ENCODE data around the gene GRIA4. TPM values are rescaled to one million over a fixed set of nuclear protein-coding genes. Genes with fewer than 3 reads are reported as not detected.

The GRIA4 gene
- total and polyA plus RNA-seq, 2 of the 13 experiments (the other 11 are each of a cell fraction or from before 2014, with no cell fraction given) = not detected

DNA sequence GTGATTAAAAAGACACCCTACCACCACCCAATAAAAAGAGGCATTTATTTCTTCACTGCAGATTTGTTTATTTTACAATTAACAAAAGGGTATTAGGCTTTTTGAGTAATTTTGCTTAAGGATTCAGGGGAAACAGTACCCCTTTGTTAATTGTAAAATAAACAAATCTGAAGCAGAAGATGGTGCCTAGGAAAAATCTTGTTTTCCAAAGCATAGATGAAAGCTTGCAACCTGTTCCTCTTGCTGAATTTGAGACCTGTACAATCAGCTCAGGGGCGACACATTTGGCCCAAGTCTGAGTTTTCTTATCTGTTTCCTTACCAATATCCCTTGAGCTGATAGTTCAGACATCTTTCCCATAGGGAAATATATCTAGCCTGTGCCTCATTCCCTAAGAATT, 171.9 kb downstream of the GRIA4 start (continued):
- TF ChIP-seq, protein P1, sequence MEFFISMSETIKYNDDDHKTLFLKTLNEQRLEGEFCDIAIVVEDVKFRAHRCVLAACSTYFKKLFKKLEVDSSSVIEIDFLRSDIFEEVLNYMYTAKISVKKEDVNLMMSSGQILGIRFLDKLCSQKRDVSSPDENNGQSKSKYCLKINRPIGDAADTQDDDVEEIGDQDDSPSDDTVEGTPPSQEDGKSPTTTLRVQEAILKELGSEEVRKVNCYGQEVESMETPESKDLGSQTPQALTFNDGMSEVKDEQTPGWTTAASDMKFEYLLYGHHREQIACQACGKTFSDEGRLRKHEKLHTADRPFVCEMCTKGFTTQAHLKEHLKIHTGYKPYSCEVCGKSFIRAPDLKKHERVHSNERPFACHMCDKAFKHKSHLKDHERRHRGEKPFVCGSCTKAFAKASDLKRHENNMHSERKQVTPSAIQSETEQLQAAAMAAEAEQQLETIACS (CRISPR knock-in tag; IDR thresholded peaks at IDR 0.05) = no peak
- no peak for TF ChIP-seq ZNF30 (CRISPR knock-in tag; IDR thresholded peaks at IDR 0.05)
- TF ChIP-seq NFKBIZ (CRISPR knock-in tag; IDR thresholded peaks at IDR 0.05) = no peak
- TF ChIP-seq ZFP41 (CRISPR knock-in tag; IDR thresholded peaks at IDR 0.05; ENCODE audit: borderline replicate concordance) = no peak
- no peak for TF ChIP-seq KMT2A (CRISPR knock-in tag; IDR thresholded peaks at IDR 0.05)
- no peak for TF ChIP-seq ZFP1 (CRISPR knock-in tag; IDR thresholded peaks at IDR 0.05)
- no peak for TF ChIP-seq NFIB (CRISPR knock-in tag; IDR thresholded peaks at IDR 0.05; ENCODE audit: borderline replicate concordance)

DNA sequence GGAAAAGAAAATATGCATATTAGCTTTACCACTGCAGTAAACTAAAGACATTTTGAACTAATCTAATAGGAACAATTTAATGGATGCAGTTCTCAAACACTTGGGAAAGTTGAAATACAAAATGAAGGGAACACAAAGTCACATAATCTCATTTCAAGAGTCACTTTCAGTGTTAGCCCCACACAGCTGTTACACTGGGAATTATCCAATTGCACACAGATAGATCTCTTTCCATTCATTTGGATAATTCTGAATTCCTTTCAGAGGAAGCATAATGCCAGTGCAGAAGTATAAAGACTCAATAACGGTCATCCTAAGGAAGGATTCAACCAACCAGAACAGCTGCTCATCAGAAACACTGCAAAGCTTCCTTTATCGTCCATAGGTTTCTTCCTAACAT, 173.3 kb downstream of the GRIA4 start:
- no peak overlapping the region for H2AFZ ChIP-seq (ENCODE audit: low read length)
- no peak overlapping the region for H3K4me2 ChIP-seq (ENCODE audit: low read depth, low read length)
- H3K36me3 ChIP-seq (replicated peaks in 1 of 2; ENCODE audit: control insufficient read depth in 1 of 2, insufficient read depth in 2 of 2, low read length in 2 of 2) = no peaks in the 10 kb centered on the region
- no TSS peak for BruUV-seq (replicated peaks)
- no peak overlapping the region for H3K27ac ChIP-seq (ENCODE audit: extremely low read length, insufficient read depth, low read length)
- intact Hi-C loops (cut with micrococcal nuclease; ENCODE audit: unreplicated experiment) (no loop called here), in situ Hi-C loops (cut with HindIII; ENCODE audit: extremely low pct_ligation_motif_present, low pct_unique_long_range_greater_than_20kb) (no loop called here)
- no peak for DNase-seq (ENCODE audit: low spot score)
- no peak overlapping the region for H3K4me3 ChIP-seq (replicated peaks in 1 of 3; ENCODE audit: insufficient read depth in 1 of 3, low read depth in 2 of 3, low read length in 3 of 3)
- H3K9ac ChIP-seq (ENCODE audit: insufficient read depth, low read depth, low read length) = no peak overlapping the region
- 3% methylated on average over 2 of the region's 2 CpGs for WGBS (ENCODE audit: low lambda C conversion rate)
- FAIRE-seq = no peak
- H3K4me1 ChIP-seq (ENCODE audit: insufficient read depth, low read length) = no peaks in the 10 kb centered on the region
- no peaks in the 10 kb centered on the region for H3K27me3 ChIP-seq (ENCODE audit: control insufficient read depth in 1 of 2, insufficient read depth in 2 of 2, low read length in 2 of 2)
- H4K20me1 ChIP-seq (ENCODE audit: insufficient read depth, low read length) = no peaks in the 10 kb centered on the region
- no peaks in the 10 kb centered on the region for H3K9me3 ChIP-seq (ENCODE audit: low read length)
- POLR2A ChIA-PET = no interaction called here
- no peaks in the 10 kb centered on the region for H3K79me2 ChIP-seq (ENCODE audit: insufficient read depth, low read length)
- CTCF ChIA-PET (ENCODE audit: low intra/inter-chr PET ratio, low total read pairs) = no interaction called here
- ATAC-seq = no peak
- TF ChIP-seq THYN1 (CRISPR knock-in tag; IDR thresholded peaks at IDR 0.05; ENCODE audit: borderline replicate concordance, low read depth) = no peak
- TF ChIP-seq, protein P2, sequence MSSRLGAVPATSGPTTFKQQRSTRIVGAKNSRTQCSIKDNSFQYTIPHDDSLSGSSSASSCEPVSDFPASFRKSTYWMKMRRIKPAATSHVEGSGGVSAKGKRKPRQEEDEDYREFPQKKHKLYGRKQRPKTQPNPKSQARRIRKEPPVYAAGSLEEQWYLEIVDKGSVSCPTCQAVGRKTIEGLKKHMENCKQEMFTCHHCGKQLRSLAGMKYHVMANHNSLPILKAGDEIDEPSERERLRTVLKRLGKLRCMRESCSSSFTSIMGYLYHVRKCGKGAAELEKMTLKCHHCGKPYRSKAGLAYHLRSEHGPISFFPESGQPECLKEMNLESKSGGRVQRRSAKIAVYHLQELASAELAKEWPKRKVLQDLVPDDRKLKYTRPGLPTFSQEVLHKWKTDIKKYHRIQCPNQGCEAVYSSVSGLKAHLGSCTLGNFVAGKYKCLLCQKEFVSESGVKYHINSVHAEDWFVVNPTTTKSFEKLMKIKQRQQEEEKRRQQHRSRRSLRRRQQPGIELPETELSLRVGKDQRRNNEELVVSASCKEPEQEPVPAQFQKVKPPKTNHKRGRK (CRISPR knock-in tag; IDR thresholded peaks at IDR 0.05) = no peak
- no peak for TF ChIP-seq KDM4B (CRISPR knock-in tag; IDR thresholded peaks at IDR 0.05)
- TF ChIP-seq SRF (IDR thresholded peaks at IDR 0.05; ENCODE audit: low read depth, low read length) = no peak
- TF ChIP-seq ZBTB42 (CRISPR knock-in tag; IDR thresholded peaks at IDR 0.05) = no peak
- no peak for TF ChIP-seq ZFX (CRISPR knock-in tag; IDR thresholded peaks at IDR 0.05; ENCODE audit: low read depth)
- TF ChIP-seq ASH2L (IDR thresholded peaks at IDR 0.05; ENCODE audit: insufficient read length, low read depth, low read length) = no peak
